Glutamatergic neuron (in vitro differentiated cells): ENCODE data around the gene MICU1. TPM values are rescaled to one million over a fixed set of nuclear protein-coding genes. Genes with fewer than 3 reads are reported as not detected.
"Not testable (repeated sequence)": the region's sequence is repeated elsewhere in the genome, so short reads cannot be mapped to it uniquely, and the experiment has no call there.

Experiments
- DNase-seq: peaks from one replicate; pipeline ENCODE4 v3.0.0; 2022
- H3K27ac Mint-ChIP-seq: one replicate; pipeline ENCODE4 v1.8.0; 2020; ENCODE audit warnings: mild to moderate bottlenecking, mixed read lengths, inconsistent platforms; ENCODE audit not compliant: unreplicated experiment
- H3K27me3 Mint-ChIP-seq: one replicate; pipeline ENCODE4 v1.8.0; 2020; ENCODE audit warnings: mild to moderate bottlenecking, moderate library complexity, mixed read lengths, inconsistent platforms; ENCODE audit not compliant: unreplicated experiment
- H3K36me3 Mint-ChIP-seq: one replicate; pipeline ENCODE4 v1.8.0; 2020; ENCODE audit warnings: mild to moderate bottlenecking, mixed read lengths, inconsistent platforms; ENCODE audit not compliant: unreplicated experiment
- H3K4me1 Mint-ChIP-seq: one replicate; pipeline ENCODE4 v1.8.0; 2020; ENCODE audit warnings: mild to moderate bottlenecking, low read depth, mixed read lengths, inconsistent platforms; ENCODE audit not compliant: unreplicated experiment
- H3K4me3 Mint-ChIP-seq: one replicate; pipeline ENCODE4 v1.8.0; 2020; ENCODE audit warnings: mild to moderate bottlenecking, mixed read lengths, inconsistent platforms; ENCODE audit not compliant: unreplicated experiment
- H3K9me3 Mint-ChIP-seq: one replicate; pipeline ENCODE4 v1.8.0; 2020; ENCODE audit warnings: mild to moderate bottlenecking, moderate library complexity, mixed read lengths, inconsistent platforms; ENCODE audit not compliant: unreplicated experiment
- total RNA-seq: library from RNA; stranded (reverse); fragmentation: NEBNext Ultra II Directional; extraction: Animal tissue kit (Norgen Biotek cat#: 25700); gene quantifications from one replicate; pipeline ENCODE4 v1.2.1, GENCODE V29; 2021; ENCODE audit not compliant: unreplicated experiment
- TF ChIP-seq, protein P1 (sequence below): fragments of 200-600 bp; sonication (generic); IDR thresholded peaks from one replicate; pipeline ENCODE4 v1.5.0; 2021; ENCODE audit not compliant: partially characterized antibody, unreplicated experiment

Gene MICU1
- total RNA-seq, 1 donor from 2014 or later, result 33.5 TPM

DNA sequence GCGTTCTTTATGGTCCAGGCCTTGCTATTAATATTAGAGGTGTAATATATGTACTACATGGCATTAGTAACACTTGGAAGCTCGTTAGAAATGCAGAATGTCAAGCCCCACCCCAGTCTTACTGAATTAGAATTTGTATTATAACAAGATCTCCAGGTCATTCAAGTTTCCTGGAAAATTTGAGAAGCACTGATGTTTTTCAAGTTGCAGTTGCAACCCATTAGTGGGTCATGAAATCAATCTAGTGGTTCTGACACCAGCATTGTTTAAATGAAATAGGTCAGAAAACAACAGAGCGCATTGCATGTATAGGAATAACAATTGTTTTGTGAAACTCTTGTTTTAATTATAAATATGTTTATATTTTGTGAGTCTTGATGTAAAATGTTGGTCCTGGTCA is 28.8 kb upstream of the MICU1 start:
- Mint-ChIP-seq H3K27ac (no peak overlapping the region), H3K4me1 (no peaks in the 10 kb centered on the region), H3K36me3 (no peaks in the 10 kb centered on the region), H3K27me3 (peaks cover 4% of the 10 kb centered on the region), H3K9me3 (no peaks in the 10 kb centered on the region), H3K4me3 (no peak overlapping the region)
- TF ChIP-seq, protein P1, sequence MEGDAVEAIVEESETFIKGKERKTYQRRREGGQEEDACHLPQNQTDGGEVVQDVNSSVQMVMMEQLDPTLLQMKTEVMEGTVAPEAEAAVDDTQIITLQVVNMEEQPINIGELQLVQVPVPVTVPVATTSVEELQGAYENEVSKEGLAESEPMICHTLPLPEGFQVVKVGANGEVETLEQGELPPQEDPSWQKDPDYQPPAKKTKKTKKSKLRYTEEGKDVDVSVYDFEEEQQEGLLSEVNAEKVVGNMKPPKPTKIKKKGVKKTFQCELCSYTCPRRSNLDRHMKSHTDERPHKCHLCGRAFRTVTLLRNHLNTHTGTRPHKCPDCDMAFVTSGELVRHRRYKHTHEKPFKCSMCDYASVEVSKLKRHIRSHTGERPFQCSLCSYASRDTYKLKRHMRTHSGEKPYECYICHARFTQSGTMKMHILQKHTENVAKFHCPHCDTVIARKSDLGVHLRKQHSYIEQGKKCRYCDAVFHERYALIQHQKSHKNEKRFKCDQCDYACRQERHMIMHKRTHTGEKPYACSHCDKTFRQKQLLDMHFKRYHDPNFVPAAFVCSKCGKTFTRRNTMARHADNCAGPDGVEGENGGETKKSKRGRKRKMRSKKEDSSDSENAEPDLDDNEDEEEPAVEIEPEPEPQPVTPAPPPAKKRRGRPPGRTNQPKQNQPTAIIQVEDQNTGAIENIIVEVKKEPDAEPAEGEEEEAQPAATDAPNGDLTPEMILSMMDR, result no peak
- no peak for DNase-seq

DNA sequence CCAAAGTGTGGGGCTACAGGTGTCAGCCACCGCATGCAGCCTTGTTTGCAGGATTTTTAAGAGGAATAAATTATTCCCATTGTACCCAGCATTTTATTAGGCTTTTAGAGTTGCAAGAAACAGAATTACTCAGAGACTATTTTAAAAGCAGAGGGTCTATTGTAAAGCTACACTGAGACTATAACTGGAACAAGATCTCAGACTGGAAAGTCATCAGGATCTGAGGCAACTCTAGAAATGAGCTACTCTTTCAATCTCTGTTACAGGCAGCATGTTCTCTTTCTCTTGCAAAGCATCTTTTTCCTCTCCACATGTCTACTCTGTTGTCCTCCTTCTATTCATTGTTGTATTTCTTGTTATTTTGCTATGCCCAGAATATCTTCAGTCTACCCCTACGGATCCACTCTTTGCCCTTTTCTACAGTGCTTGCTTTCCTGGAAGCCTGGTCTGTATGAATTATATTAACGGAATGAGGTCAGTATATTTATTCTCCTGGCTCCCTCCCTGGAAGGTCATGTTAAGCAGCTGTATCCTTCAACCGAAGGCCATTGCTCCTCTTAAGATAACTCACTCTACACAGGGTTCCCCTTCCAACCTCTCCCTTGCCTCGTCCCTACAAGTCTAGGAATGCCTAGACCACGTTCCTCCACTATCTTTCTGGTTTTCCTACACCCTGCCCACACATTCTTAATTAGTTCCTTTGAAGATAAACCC is 27.7 kb upstream of the MICU1 start:
- no peaks in the 10 kb centered on the region for H3K36me3 Mint-ChIP-seq
- no peaks in the 10 kb centered on the region for H3K9me3 Mint-ChIP-seq
- no peak for DNase-seq
- no peak overlapping the region for H3K27ac Mint-ChIP-seq
- TF ChIP-seq, protein P1, result no peak
- no peak overlapping the region for H3K4me3 Mint-ChIP-seq
- H3K4me1 Mint-ChIP-seq, result no peaks in the 10 kb centered on the region
- peaks cover 4% of the 10 kb centered on the region for H3K27me3 Mint-ChIP-seq

DNA sequence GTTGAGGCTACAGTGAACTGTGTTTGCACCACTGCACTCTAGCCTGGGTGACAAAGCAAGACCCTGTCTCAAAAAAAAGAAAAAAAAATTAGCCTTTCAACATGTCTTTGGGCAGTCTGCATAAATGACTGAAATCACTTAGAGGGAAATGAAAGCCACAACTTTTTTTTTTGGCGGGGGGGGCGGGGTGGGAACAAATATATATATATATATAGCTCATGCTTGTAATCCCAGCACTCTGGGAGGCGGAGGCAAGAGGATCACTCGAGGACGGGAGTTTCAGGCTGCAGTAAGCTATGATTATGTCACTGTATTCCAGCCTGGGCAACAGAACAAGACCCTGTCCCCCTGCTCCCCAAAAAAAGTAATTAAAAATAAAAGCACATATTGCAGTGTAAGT is 23.4 kb upstream of the MICU1 start:
- Mint-ChIP-seq H3K27me3 (peaks cover 2% of the 10 kb centered on the region), H3K27ac (no peak overlapping the region), H3K36me3 (no peaks in the 10 kb centered on the region), H3K4me3 (no peak overlapping the region), H3K4me1 (no peaks in the 10 kb centered on the region), H3K9me3 (no peaks in the 10 kb centered on the region)
- DNase-seq, result no peak
- TF ChIP-seq, protein P1, result no peak

DNA sequence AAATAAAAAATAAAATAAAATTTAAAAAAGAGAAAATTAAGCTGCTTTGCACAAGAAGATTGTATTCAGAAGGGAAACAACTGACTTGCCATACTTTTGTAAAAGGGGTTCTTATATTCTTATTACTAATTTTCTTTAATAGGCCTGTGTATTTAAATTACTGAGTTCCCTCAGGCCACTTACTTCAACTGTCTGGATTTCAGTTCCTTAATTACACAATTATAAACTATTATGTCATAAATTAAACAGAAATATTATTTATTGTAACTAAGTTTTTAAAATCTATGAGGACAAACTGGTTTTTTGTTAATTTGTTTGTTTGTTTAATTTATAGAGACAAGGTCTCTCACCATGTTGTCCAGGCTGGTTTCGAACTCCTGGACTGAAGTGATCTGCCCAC is 22.4 kb upstream of the MICU1 start:
- H3K4me3 Mint-ChIP-seq, result no peak overlapping the region
- no peaks in the 10 kb centered on the region for H3K36me3 Mint-ChIP-seq
- H3K4me1 Mint-ChIP-seq, result no peaks in the 10 kb centered on the region
- TF ChIP-seq, protein P1, result no peak
- DNase-seq, result no peak
- no peaks in the 10 kb centered on the region for H3K27me3 Mint-ChIP-seq
- no peaks in the 10 kb centered on the region for H3K9me3 Mint-ChIP-seq
- no peak overlapping the region for H3K27ac Mint-ChIP-seq

DNA sequence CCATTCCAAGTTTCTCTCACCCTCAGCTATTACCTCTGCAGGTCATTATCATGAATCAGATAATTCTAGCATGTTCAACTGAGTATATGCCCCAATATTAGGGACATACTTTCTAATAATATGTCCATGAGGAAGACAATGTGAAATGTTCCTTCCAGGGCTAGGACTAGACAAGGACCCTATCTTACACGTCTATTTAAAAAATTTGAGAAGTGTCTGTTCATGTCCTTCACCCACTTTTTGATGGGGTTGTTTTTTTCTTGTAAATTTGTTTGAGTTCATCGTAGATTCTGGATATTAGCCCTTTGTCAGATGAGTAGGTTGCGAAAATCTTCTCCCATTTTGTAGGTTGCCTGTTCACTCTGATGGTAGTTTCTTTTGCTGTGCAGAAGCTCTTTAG is 21.1 kb upstream of the MICU1 start:
- H3K27ac Mint-ChIP-seq, result not testable (repeated sequence)

More for the DNA sequence above, 21.1 kb upstream of the MICU1 start:
- H3K9me3 Mint-ChIP-seq, H3K36me3 Mint-ChIP-seq, H3K27me3 Mint-ChIP-seq, DNase-seq, H3K4me3 Mint-ChIP-seq, H3K4me1 Mint-ChIP-seq: not testable (repeated sequence)
